HT1080 (cell line): ENCODE data around the gene AGAP2. TPM values are rescaled to one million over a fixed set of nuclear protein-coding genes. Genes with fewer than 3 reads are reported as not detected.
"Not testable (repeated sequence)": the region's sequence is repeated elsewhere in the genome, so short reads cannot be mapped to it uniquely, and the experiment has no call there.

Experiments used
- DNase-seq: peaks from one replicate; pipeline ENCODE4 v3.0.0-alpha.2; 2015; ENCODE audit warnings: low read depth
- polyA plus RNA-seq, 2 experiments: library from polyadenylated mRNA; depleted of rRNA; stranded (reverse); fragments of >200 nt; gene quantifications; 2 replicates each; pipeline ENCODE4 v1.2.3, GENCODE V29; 2015
- total RNA-seq: library from RNA; depleted of rRNA; stranded (reverse); fragments of >200 nt; shearing (Covaris generic); gene quantifications from 2 replicates; pipeline ENCODE4 v1.2.3, GENCODE V29; 2014; rRNA removed

The AGAP2 gene
- 11.2 and 11.6 TPM in 2 replicates for total RNA-seq
- 3.1 and 3.2 TPM in 2 replicates for polyA plus RNA-seq (2015; cell fraction: cytosol; rRNA removed)
- 6.1 and 6.2 TPM in 2 replicates for polyA plus RNA-seq (2015; cell fraction: nucleus; rRNA removed)

GRCh38 chr12:57738661-57739237 is at the start of gene AGAP2:
Gene AGAP2, minus strand, starts transcription at chr12:57738742. Its CDS starts 496 bp downstream, at chr12:57738246.
- DNase-seq, result peak; percentile 44

- no peak for DNase-seq
Observed at GRCh38 chr12:57783861-57784260, 45.3 kb upstream of the AGAP2 start.

- DNase-seq, result no peak
Observed at GRCh38 chr12:57783466-57783801, 44.9 kb upstream of the AGAP2 start.

GRCh38 chr12:57782608-57783465 is 44.3 kb upstream of the AGAP2 start, which contains the start of gene TSFM:
Gene TSFM, plus strand, starts transcription at chr12:57782787. Its CDS starts 15 bp downstream, at chr12:57782802.
- DNase-seq, result peak; percentile 84

- no peak for DNase-seq
Observed at GRCh38 chr12:57782243-57782607, 43.7 kb upstream of the AGAP2 start.

- DNase-seq, result no peak
Observed at GRCh38 chr12:57781801-57782200, 43.3 kb upstream of the AGAP2 start.

- DNase-seq, result no peak
Observed at GRCh38 chr12:57781244-57781643, 42.7 kb upstream of the AGAP2 start.

- DNase-seq, result no peak
Observed at GRCh38 chr12:57780284-57780897, 41.8 kb upstream of the AGAP2 start.

- DNase-seq, result no peak
Observed at GRCh38 chr12:57779736-57780135, 41.2 kb upstream of the AGAP2 start.

- DNase-seq, result no peak
Observed at GRCh38 chr12:57777911-57778310, 39.4 kb upstream of the AGAP2 start.

- DNase-seq, result no peak
Observed at GRCh38 chr12:57777367-57777766, 38.8 kb upstream of the AGAP2 start.

- no peak for DNase-seq
Observed at GRCh38 chr12:57776247-57776587, 37.7 kb upstream of the AGAP2 start.

GRCh38 chr12:57775563-57776246 is 37.2 kb upstream of the AGAP2 start:
- DNase-seq, result no peak

- no peak for DNase-seq
Observed at GRCh38 chr12:57775044-57775443, 36.5 kb upstream of the AGAP2 start.

GRCh38 chr12:57774634-57775033 is 36.1 kb upstream of the AGAP2 start:
- not testable (repeated sequence) for DNase-seq

GRCh38 chr12:57772429-57773322 is 34.1 kb upstream of the AGAP2 start, which contains the start of gene EEF1AKMT3:
Gene EEF1AKMT3, plus strand, starts transcription at chr12:57772614. Its CDS starts 111 bp downstream, at chr12:57772725.
- no peak for DNase-seq

GRCh38 chr12:57771873-57772428 is 33.4 kb upstream of the AGAP2 start, which contains the start of gene METTL1:
Gene METTL1, minus strand, starts transcription at chr12:57772105. Its CDS starts 22 bp downstream, at chr12:57772083.
- DNase-seq, result peak; percentile 96

GRCh38 chr12:57771236-57771872 is 32.8 kb upstream of the AGAP2 start:
- no peak for DNase-seq

- DNase-seq, result no peak
Observed at GRCh38 chr12:57770734-57771133, 32.2 kb upstream of the AGAP2 start.

GRCh38 chr12:57769594-57769993 is 31.1 kb upstream of the AGAP2 start:
- no peak for DNase-seq
